DOHH2 (cell line): ENCODE measurements around the gene CLMN.

ENCODE experiments used
- H3F3A ChIP-seq: fragments of 200-600 bp; sonication (generic), shearing (Covaris generic); 2 replicates; pipeline ENCODE4 v1.6.0; 2016; ENCODE audit warnings: antibody characterized with exemption, mild to moderate bottlenecking; ENCODE audit not compliant: control insufficient read depth, insufficient read depth
- H3K27ac ChIP-seq: fragments of 200-600 bp; sonication (generic); 2 replicates; pipeline ENCODE4 v1.5.1; 2014; ENCODE audit warnings: low read depth, mild to moderate bottlenecking, low read length, moderate library complexity
- H3K27me3 ChIP-seq: fragments of 200-600 bp; sonication (generic); 2 replicates; pipeline ENCODE4 v1.6.1; 2014; ENCODE audit warnings: mild to moderate bottlenecking, low read length, mixed read lengths; ENCODE audit not compliant: control insufficient read depth
- H3K36me3 ChIP-seq: fragments of 200-600 bp; sonication (generic); 2 replicates; pipeline ENCODE4 v1.6.1; 2014; ENCODE audit warnings: mild to moderate bottlenecking, low read length, moderate library complexity, mixed read lengths; ENCODE audit not compliant: control insufficient read depth
- H3K4me1 ChIP-seq: fragments of 200-600 bp; sonication (generic); 2 replicates; pipeline ENCODE4 v1.6.1; 2014; ENCODE audit warnings: mild to moderate bottlenecking, low read length, mixed read lengths; ENCODE audit not compliant: control insufficient read depth
- H3K4me2 ChIP-seq: fragments of 200-600 bp; sonication (generic); 2 replicates; pipeline ENCODE4 v1.6.0; 2014; ENCODE audit warnings: mild to moderate bottlenecking, low read length, moderate library complexity
- H3K4me3 ChIP-seq: fragments of 200-600 bp; sonication (generic); 2 replicates; pipeline ENCODE4 v1.5.1; 2014; ENCODE audit warnings: mild to moderate bottlenecking, low read length, mixed read lengths
- H3K79me2 ChIP-seq: fragments of 200-600 bp; sonication (generic); 2 replicates; pipeline ENCODE4 v1.6.1; 2014; ENCODE audit warnings: mild to moderate bottlenecking, low read length, mixed read lengths; ENCODE audit not compliant: control insufficient read depth
- H3K9me2 ChIP-seq: fragments of 200-600 bp; sonication (generic); replicated peaks from 2 replicates; pipeline ENCODE4 v1.6.1; 2014; ENCODE audit warnings: mild to moderate bottlenecking, low read length, mixed read lengths; ENCODE audit not compliant: control insufficient read depth
- H3K9me3 ChIP-seq: fragments of 200-600 bp; sonication (generic); 2 replicates; pipeline ENCODE4 v1.6.1; 2014; ENCODE audit warnings: antibody characterized with exemption, low read length, mixed read lengths; ENCODE audit not compliant: control insufficient read depth, insufficient read depth
- H4K20me1 ChIP-seq: fragments of 200-600 bp; sonication (generic); 2 replicates; pipeline ENCODE4 v1.6.0; 2014; ENCODE audit warnings: low read depth, mild to moderate bottlenecking, antibody characterized with exemption, low read length, moderate library complexity; ENCODE audit not compliant: control insufficient read depth, insufficient read depth
- CTCF ChIP-seq: fragments of 200-600 bp; sonication (generic); IDR thresholded peaks from one replicate; pipeline ENCODE4 v1.5.1; 2014; ENCODE audit warnings: antibody characterized with exemption, mild to moderate bottlenecking, low read depth, low read length; ENCODE audit not compliant: poor library complexity, severe bottlenecking
- EZH2phosphoT487 ChIP-seq: fragments of 200-600 bp; sonication (generic); IDR thresholded peaks from 2 replicates; pipeline ENCODE4 v1.6.1; 2017; ENCODE audit warnings: borderline replicate concordance, mild to moderate bottlenecking, antibody characterized with exemption, low read length, moderate library complexity, mixed read lengths

The CLMN gene

GRCh38 chr14:95346820-95347219, 27.1 kb upstream of the CLMN start:
- Histone ChIP-seq H3F3A (no peaks in the 10 kb centered on the region), H3K4me2 (no peak overlapping the region), H3K9me2 (no peaks in the 10 kb centered on the region), H3K27ac (no peak overlapping the region), H3K36me3 (no peaks in the 10 kb centered on the region), H3K4me1 (no peaks in the 10 kb centered on the region), H4K20me1 (no peaks in the 10 kb centered on the region), H3K27me3 (peaks cover 10% of the 10 kb centered on the region; the same call in 1 of the 2 replicates), H3K4me3 (no peak overlapping the region), H3K9me3 (no peaks in the 10 kb centered on the region), H3K79me2 (no peaks in the 10 kb centered on the region)
- TF ChIP-seq CTCF (no peak), EZH2phosphoT487 (no peak)

- H3K4me3 ChIP-seq = no peak overlapping the region
- no peaks in the 10 kb centered on the region for H4K20me1 ChIP-seq
- no peak overlapping the region for H3K4me2 ChIP-seq
- no peaks in the 10 kb centered on the region for H3K79me2 ChIP-seq
- TF ChIP-seq CTCF (no peak), EZH2phosphoT487 (no peak)
- H3K9me2 ChIP-seq = no peaks in the 10 kb centered on the region
- no peaks in the 10 kb centered on the region for H3K9me3 ChIP-seq
- H3K27me3 ChIP-seq = peaks cover 10% of the 10 kb centered on the region; the same call in 1 of the 2 replicates
- H3K4me1 ChIP-seq = no peaks in the 10 kb centered on the region
- H3K36me3 ChIP-seq = no peaks in the 10 kb centered on the region
- H3K27ac ChIP-seq = no peak overlapping the region
- no peaks in the 10 kb centered on the region for H3F3A ChIP-seq
Measured at GRCh38 chr14:95346266-95346665, 26.6 kb upstream of the CLMN start.

- Histone ChIP-seq H3K79me2 (no peaks in the 10 kb centered on the region), H3K36me3 (no peaks in the 10 kb centered on the region), H3K27me3 (peaks cover 18% of the 10 kb centered on the region), H3K4me1 (no peaks in the 10 kb centered on the region), H3K27ac (no peak overlapping the region), H3K4me2 (no peak overlapping the region), H3K4me3 (no peak overlapping the region), H4K20me1 (no peaks in the 10 kb centered on the region), H3F3A (no peaks in the 10 kb centered on the region), H3K9me3 (no peaks in the 10 kb centered on the region), H3K9me2 (no peaks in the 10 kb centered on the region)
- no peak for TF ChIP-seq CTCF
- no peak for TF ChIP-seq EZH2phosphoT487
Measured at GRCh38 chr14:95345032-95345431, 25.3 kb upstream of the CLMN start.

- H3K36me3 ChIP-seq = no peaks in the 10 kb centered on the region
- no peaks in the 10 kb centered on the region for H4K20me1 ChIP-seq
- no peaks in the 10 kb centered on the region for H3K9me3 ChIP-seq
- no peak overlapping the region for H3K27ac ChIP-seq
- H3K9me2 ChIP-seq = no peaks in the 10 kb centered on the region
- no peaks in the 10 kb centered on the region for H3K4me1 ChIP-seq
- TF ChIP-seq EZH2phosphoT487 = no peak
- no peak for TF ChIP-seq CTCF
- H3K4me2 ChIP-seq = no peak overlapping the region
- H3K4me3 ChIP-seq = no peak overlapping the region
- no peaks in the 10 kb centered on the region for H3K79me2 ChIP-seq
- H3F3A ChIP-seq = no peaks in the 10 kb centered on the region
- peaks cover 18% of the 10 kb centered on the region for H3K27me3 ChIP-seq
Measured at GRCh38 chr14:95344536-95344935, 24.8 kb upstream of the CLMN start.
